Neutrophil (primary cell): ENCODE results near the gene CEMIP.

Source experiments
- H3K27ac ChIP-seq: fragments of 200-600 bp; sonication (generic); 2 replicates; pipeline ENCODE4 v1.5.1; 2016; ENCODE audit warnings: mild to moderate bottlenecking, moderate library complexity
- H3K27me3 ChIP-seq: fragments of 200-600 bp; sonication (generic); 2 replicates; pipeline ENCODE4 v1.6.0; 2016; ENCODE audit warnings: mild to moderate bottlenecking
- H3K36me3 ChIP-seq: fragments of 200-600 bp; sonication (generic); 2 replicates; pipeline ENCODE4 v1.5.1; 2017
- H3K4me1 ChIP-seq, 2 experiments: fragments of 200-600 bp in 1 of 2; sonication (generic) in 1 of 2; 1 replicate in 1 of 2; 2 replicates in 1 of 2; pipeline versions ENCODE4 v1.5.1 to v1.6.1; 2013 to 2016; ENCODE audit warnings: low read depth in 1 of 2, low read length in 1 of 2, mild to moderate bottlenecking in 1 of 2, moderate library complexity in 1 of 2; ENCODE audit not compliant: control insufficient read depth in 1 of 2, insufficient read depth in 1 of 2
- H3K4me3 ChIP-seq, 2 experiments: fragments of 200-600 bp in 1 of 2; sonication (generic) in 1 of 2; 1 replicate in 1 of 2; 2 replicates in 1 of 2; pipeline ENCODE4 v1.5.1; 2013 to 2016; ENCODE audit warnings: low read depth in 1 of 2, low read length in 1 of 2, mild to moderate bottlenecking in 1 of 2, moderate library complexity in 1 of 2
- H3K9me3 ChIP-seq: fragments of 200-600 bp; sonication (generic); 2 replicates; pipeline ENCODE4 v1.5.1; 2016
- TF ChIP-seq, protein P1 (sequence below): fragments of 200-600 bp; sonication (generic); IDR thresholded peaks from 2 replicates; pipeline ENCODE4 v1.5.1; 2016; ENCODE audit warnings: antibody characterized with exemption

The CEMIP gene

GRCh38 chr15:80912673-80913072, 133.5 kb downstream of the CEMIP start:
- no peaks in the 10 kb centered on the region for H3K9me3 ChIP-seq
- H3K36me3 ChIP-seq = no peaks in the 10 kb centered on the region
- no peaks in the 10 kb centered on the region for H3K27me3 ChIP-seq
- TF ChIP-seq, protein P1, sequence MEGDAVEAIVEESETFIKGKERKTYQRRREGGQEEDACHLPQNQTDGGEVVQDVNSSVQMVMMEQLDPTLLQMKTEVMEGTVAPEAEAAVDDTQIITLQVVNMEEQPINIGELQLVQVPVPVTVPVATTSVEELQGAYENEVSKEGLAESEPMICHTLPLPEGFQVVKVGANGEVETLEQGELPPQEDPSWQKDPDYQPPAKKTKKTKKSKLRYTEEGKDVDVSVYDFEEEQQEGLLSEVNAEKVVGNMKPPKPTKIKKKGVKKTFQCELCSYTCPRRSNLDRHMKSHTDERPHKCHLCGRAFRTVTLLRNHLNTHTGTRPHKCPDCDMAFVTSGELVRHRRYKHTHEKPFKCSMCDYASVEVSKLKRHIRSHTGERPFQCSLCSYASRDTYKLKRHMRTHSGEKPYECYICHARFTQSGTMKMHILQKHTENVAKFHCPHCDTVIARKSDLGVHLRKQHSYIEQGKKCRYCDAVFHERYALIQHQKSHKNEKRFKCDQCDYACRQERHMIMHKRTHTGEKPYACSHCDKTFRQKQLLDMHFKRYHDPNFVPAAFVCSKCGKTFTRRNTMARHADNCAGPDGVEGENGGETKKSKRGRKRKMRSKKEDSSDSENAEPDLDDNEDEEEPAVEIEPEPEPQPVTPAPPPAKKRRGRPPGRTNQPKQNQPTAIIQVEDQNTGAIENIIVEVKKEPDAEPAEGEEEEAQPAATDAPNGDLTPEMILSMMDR = no peak
- no peaks in the 10 kb centered on the region for H3K4me1 ChIP-seq
- H3K27ac ChIP-seq = no peak overlapping the region
- H3K4me3 ChIP-seq = no peak overlapping the region

GRCh38 chr15:80913541-80913940, 134.4 kb downstream of the CEMIP start:
- TF ChIP-seq, protein P1 = no peak
- Histone ChIP-seq H3K9me3 (no peaks in the 10 kb centered on the region), H3K4me3 (no peak overlapping the region), H3K27me3 (no peaks in the 10 kb centered on the region), H3K36me3 (no peaks in the 10 kb centered on the region), H3K27ac (no peak overlapping the region), H3K4me1 (no peaks in the 10 kb centered on the region)

- Histone ChIP-seq H3K4me1 (no peaks in the 10 kb centered on the region), H3K9me3 (no peaks in the 10 kb centered on the region), H3K4me3 (no peak overlapping the region), H3K27me3 (no peaks in the 10 kb centered on the region), H3K27ac (no peak overlapping the region), H3K36me3 (no peaks in the 10 kb centered on the region)
- TF ChIP-seq, protein P1 = no peak
These were observed 136.3 kb downstream of the CEMIP start for GRCh38 chr15:80915472-80915871.

DNA sequence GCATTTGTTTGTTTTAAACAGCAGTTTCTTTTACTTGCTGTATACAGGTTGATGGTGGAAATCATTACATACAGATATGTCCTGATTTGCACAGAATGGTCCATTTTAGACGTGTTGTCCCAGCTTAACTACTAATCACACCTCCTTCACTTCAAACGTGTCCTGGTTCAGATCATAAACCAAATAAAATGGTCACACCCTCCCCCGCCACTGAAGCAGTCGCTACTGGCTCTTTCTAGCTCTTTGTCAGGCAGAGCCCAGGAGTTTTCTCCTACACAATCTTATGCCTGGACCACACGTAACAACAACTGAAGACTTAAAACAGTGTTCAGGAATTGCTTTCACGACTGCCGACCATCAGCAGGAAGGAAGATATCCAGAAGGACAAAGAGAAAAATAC, 136.9 kb downstream of the CEMIP start:
- Histone ChIP-seq H3K36me3 (no peaks in the 10 kb centered on the region), H3K4me3 (no peak overlapping the region), H3K27ac (no peak overlapping the region), H3K9me3 (no peaks in the 10 kb centered on the region), H3K27me3 (no peaks in the 10 kb centered on the region), H3K4me1 (no peaks in the 10 kb centered on the region)
- TF ChIP-seq, protein P1 = no peak

DNA sequence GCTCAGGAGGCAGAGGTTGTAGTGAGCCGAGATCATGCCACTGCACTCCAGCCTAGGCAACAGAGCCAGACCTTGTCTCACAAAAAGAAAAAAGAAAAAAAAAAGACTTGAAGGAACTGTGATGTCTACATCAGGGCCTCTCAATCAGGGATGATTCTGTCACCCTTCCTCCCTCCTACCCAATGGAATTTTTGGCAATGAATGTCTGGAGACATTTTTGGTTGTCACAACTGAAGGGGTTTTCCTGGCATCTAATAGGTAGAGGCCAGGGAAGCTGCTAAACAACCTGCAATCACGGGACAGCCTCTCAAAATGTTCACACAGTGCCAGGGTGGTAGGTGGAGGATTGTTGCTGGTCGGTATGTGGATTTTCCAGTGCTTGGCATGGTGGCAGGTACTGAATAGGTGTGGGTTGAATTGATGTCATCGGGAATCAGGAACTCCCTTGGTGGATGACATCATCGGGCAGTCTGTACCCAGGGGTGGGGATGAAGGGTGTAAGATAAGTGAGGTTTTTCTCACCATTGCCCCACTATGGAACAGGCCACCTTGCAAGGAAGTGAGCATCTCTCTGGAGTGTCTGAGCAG, 139.1 kb downstream of the CEMIP start:
- H3K4me1 ChIP-seq = no peaks in the 10 kb centered on the region
- H3K36me3 ChIP-seq = no peaks in the 10 kb centered on the region
- TF ChIP-seq, protein P1 = no peak

GRCh38 chr15:80920271-80920699, 141.1 kb downstream of the CEMIP start:
- no peaks in the 10 kb centered on the region for H3K27me3 ChIP-seq
- TF ChIP-seq, protein P1 = no peak
- no peak overlapping the region for H3K4me3 ChIP-seq
- no peaks in the 10 kb centered on the region for H3K4me1 ChIP-seq
- no peaks in the 10 kb centered on the region for H3K9me3 ChIP-seq
- H3K36me3 ChIP-seq = no peaks in the 10 kb centered on the region
- no peak overlapping the region for H3K27ac ChIP-seq

More for the DNA sequence above, 139.1 kb downstream of the CEMIP start:
- H3K9me3 ChIP-seq = no peaks in the 10 kb centered on the region
- H3K27me3 ChIP-seq = no peaks in the 10 kb centered on the region
- H3K27ac ChIP-seq = no peak overlapping the region
- H3K4me3 ChIP-seq = no peak overlapping the region
